ENCODE results near the gene GHR. TPM values are rescaled to one million over a fixed set of nuclear protein-coding genes. Genes with fewer than 3 reads are reported as not detected.

Gene GHR
- total and polyA plus RNA-seq, 3 donors from 2014 or later: 3.3 to 4.7 (median 3.7) TPM

DNA sequence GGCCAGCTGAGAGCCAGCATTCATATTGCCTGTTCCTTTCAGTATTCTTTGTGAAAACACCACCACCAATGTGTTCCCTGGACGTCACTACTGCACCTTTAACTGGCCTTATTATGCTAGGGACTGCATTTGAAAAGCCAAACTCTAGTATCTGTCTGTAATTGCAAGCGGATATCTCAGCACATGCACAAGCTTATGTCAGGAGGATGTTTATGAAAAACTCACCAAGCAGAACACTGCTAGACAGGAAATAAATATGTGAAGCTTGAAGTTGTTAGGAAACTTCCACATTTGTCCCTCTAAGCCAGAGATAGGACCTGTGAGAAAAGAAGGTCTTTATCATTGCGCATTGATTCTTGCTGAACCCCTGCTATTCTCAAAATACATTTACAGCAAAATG lies 198.0 kb downstream of the GHR start:
- WGBS, 2 donors: 58 to 65% methylated on average over 3 of the region's 3 CpGs

DNA sequence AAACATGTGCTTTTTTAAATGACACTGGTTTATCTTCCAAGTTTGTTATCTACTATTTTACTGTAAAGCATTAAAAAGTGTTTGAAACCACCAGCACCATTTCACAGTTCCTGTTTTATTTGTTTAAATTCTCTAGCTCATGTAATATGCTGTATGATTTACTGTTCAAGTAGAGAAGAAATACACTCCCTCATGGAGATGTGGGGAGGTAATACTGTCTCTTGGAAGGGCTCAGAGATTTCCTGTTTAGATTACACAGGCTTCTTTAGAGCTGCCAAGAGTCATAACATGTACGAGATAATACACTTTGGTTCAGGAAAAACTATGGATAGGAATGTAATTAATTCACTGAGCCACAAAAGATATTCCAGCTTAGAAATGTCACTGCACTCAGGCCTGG lies 198.4 kb downstream of the GHR start:
- DNase-seq: no peak
- peaks cover 3% of the 10 kb centered on the region for H3K4me1 ChIP-seq
- no peaks in the 10 kb centered on the region for H3K27me3 ChIP-seq
- H3K9me3 ChIP-seq: no peaks in the 10 kb centered on the region
- no peak overlapping the region for H3K27ac ChIP-seq
- no peaks in the 10 kb centered on the region for H3K36me3 ChIP-seq (ENCODE audit: low read depth, missing control alignments)
- intact Hi-C loops (cut with DNase I; ENCODE audit: low total_unique reads): no loop called here
- H3K4me3 ChIP-seq: no peak overlapping the region
- no peak for TF ChIP-seq POLR2A (IDR thresholded peaks at IDR 0.05)
- TF ChIP-seq, protein P1, sequence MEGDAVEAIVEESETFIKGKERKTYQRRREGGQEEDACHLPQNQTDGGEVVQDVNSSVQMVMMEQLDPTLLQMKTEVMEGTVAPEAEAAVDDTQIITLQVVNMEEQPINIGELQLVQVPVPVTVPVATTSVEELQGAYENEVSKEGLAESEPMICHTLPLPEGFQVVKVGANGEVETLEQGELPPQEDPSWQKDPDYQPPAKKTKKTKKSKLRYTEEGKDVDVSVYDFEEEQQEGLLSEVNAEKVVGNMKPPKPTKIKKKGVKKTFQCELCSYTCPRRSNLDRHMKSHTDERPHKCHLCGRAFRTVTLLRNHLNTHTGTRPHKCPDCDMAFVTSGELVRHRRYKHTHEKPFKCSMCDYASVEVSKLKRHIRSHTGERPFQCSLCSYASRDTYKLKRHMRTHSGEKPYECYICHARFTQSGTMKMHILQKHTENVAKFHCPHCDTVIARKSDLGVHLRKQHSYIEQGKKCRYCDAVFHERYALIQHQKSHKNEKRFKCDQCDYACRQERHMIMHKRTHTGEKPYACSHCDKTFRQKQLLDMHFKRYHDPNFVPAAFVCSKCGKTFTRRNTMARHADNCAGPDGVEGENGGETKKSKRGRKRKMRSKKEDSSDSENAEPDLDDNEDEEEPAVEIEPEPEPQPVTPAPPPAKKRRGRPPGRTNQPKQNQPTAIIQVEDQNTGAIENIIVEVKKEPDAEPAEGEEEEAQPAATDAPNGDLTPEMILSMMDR (IDR thresholded peaks at IDR 0.05): no peak
- WGBS, 2 donors: 43 to 47% methylated on average over 1 of the region's 1 CpG

More for the DNA sequence above, 198.0 kb downstream of the GHR start:
- no peak overlapping the region for H3K4me3 ChIP-seq
- no peak for TF ChIP-seq POLR2A (IDR thresholded peaks at IDR 0.05)
- TF ChIP-seq, protein P1 (IDR thresholded peaks at IDR 0.05): no peak
- peaks cover 3% of the 10 kb centered on the region for H3K4me1 ChIP-seq
- DNase-seq: no peak
- H3K27ac ChIP-seq: no peak overlapping the region
- H3K36me3 ChIP-seq (ENCODE audit: low read depth, missing control alignments): no peaks in the 10 kb centered on the region
- intact Hi-C loops (cut with DNase I; ENCODE audit: low total_unique reads): no loop called here
- H3K27me3 ChIP-seq: no peaks in the 10 kb centered on the region
- no peaks in the 10 kb centered on the region for H3K9me3 ChIP-seq

DNA sequence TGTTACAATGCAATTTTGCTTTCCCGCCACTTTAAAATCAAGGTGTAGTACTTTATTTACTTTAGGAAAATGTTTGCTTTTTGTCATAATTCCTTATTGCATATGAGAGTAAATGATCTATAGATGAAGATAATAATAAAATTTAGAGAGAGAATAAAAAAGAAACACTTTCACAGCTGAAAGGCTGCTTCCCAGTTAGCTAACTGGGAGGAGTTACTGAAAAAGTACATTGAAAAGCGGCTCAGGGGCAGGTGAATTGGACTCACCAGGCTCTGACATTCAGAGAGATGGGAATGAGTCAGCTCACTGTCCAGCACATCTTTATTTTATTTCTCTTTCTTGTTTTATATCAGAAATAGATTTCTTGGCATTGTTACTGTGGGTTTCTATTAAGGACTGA lies 201.7 kb downstream of the GHR start:
- intact Hi-C loops (cut with DNase I; ENCODE audit: low total_unique reads): no loop called here
- Histone ChIP-seq H3K27me3 (no peaks in the 10 kb centered on the region), H3K4me1 (peaks cover 3% of the 10 kb centered on the region), H3K27ac (no peak overlapping the region), H3K4me3 (no peak overlapping the region), H3K36me3 (ENCODE audit: low read depth, missing control alignments) (no peaks in the 10 kb centered on the region), H3K9me3 (no peaks in the 10 kb centered on the region)
- 83 to 91% methylated on average over 2 of the region's 2 CpGs for WGBS, 2 donors
- DNase-seq: no peak
- TF ChIP-seq POLR2A (IDR thresholded peaks at IDR 0.05): no peak
- TF ChIP-seq, protein P1 (IDR thresholded peaks at IDR 0.05): no peak

DNA sequence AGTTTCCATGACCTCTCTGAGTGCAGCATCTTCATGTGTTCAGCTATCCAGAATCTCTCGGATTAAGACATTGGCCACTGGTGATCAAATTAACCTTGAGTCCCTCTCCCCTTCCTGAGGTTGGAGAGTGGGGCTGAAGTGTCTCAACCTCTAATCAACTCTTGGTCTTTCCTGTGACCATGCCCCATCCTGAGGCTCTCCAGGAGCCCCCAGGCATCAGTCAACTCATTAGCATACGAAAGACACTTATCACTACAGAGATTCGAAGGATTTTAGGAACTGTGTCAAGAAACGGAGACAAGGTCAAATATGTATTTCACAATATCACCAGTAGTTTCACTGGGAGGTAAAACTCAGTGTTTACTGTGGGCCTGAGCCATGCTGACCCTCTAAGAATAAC lies 203.2 kb downstream of the GHR start:
- no peak overlapping the region for H3K4me3 ChIP-seq
- no peaks in the 10 kb centered on the region for H3K36me3 ChIP-seq (ENCODE audit: low read depth, missing control alignments)
- 73 to 85% methylated on average over 4 of the region's 4 CpGs for WGBS, 2 donors
- H3K27ac ChIP-seq: no peak overlapping the region
- peaks cover 3% of the 10 kb centered on the region for H3K4me1 ChIP-seq
- TF ChIP-seq, protein P1 (IDR thresholded peaks at IDR 0.05): no peak
- no peak for TF ChIP-seq POLR2A (IDR thresholded peaks at IDR 0.05)
- intact Hi-C loops (cut with DNase I; ENCODE audit: low total_unique reads): no loop called here
- H3K9me3 ChIP-seq: no peaks in the 10 kb centered on the region
- H3K27me3 ChIP-seq: no peaks in the 10 kb centered on the region
- no peak for DNase-seq

DNA sequence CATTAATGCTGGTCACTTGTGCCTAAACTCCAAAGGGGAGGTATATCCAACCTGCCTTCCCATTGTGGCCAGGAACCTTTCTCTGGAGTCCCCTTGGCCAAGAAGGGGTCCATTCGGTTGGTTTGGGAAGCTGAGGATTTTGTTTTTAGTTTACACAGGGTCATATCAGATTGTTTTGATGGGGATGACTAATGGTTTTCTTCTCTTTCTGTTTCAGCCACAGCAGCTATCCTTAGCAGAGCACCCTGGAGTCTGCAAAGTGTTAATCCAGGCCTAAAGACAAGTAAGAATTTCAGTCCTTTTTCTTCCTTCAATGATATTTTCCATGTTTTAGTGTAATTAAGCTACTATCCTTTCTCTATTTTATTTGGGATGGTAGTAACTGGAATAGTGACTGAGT lies 205.6 kb downstream of the GHR start:
- no peaks in the 10 kb centered on the region for H3K27me3 ChIP-seq
- no peak overlapping the region for H3K27ac ChIP-seq
- 71 to 100% methylated on average over 1 of the region's 1 CpG for WGBS, 2 donors
- no peak overlapping the region for H3K4me3 ChIP-seq
- no peaks in the 10 kb centered on the region for H3K9me3 ChIP-seq
- no peaks in the 10 kb centered on the region for H3K36me3 ChIP-seq (ENCODE audit: low read depth, missing control alignments)
- intact Hi-C loops (cut with DNase I; ENCODE audit: low total_unique reads): no loop called here
- TF ChIP-seq, protein P1 (IDR thresholded peaks at IDR 0.05): no peak
- no peak for TF ChIP-seq POLR2A (IDR thresholded peaks at IDR 0.05)
- DNase-seq: no peak
- no peaks in the 10 kb centered on the region for H3K4me1 ChIP-seq
